Activated CD8-positive, alpha-beta memory T cell treated with anti-CD3 and anti-CD28 coated beads, Interleukin-2, amount 50 U/mL, for 1 hour (primary cell): ENCODE data around the gene TRIM39.
"Not testable (repeated sequence)": the region's sequence is repeated elsewhere in the genome, so short reads cannot be mapped to it uniquely, and the experiment has no call there.

ENCODE experiments used
- DNase-seq: peaks from one replicate; pipeline ENCODE4 v3.0.0-alpha.2; 2020; ENCODE audit errors: extremely low read depth

TRIM39 gene

DNA sequence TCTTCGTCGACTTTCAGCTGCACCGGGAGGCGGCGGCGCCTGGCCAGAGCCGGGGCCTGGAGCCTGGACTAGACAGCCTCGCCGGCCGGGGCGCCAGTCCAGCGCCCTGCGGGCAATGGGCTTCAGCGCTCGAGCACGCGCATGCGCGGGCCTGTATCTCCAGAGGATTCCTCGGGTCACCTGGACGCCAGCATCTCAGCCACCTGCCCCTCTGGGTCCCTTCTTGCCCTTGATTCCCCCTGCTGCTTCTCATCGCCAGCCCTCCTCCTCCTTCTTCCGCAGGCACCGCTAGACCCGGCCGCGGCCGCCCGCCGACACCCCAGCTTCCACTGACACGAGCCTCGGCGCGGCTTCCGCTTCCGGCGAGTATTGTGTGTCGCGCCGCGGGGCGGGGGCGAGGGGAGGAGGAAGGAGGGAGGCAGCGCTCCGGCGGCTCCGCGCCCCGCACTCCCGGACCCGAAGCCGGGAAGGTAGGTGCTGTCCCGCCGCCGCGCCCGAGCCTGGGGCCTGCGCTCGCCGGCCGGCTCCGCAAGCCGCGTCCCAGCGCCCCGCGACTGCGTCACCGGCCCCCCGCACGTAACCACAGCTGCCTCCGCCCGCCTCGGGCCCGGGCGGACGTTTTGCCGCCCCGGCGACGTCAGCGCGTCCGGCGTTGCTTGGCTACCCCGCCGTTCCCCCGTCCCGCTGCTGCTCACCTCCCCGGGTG is at the start of gene TRIM39:
Gene TRIM39 (plus strand): TSS at position 402 of the 706 bp plus-strand sequence. CDS start 2,391 bp downstream, outside the sequence.
- peak; percentile 57 for DNase-seq

DNA sequence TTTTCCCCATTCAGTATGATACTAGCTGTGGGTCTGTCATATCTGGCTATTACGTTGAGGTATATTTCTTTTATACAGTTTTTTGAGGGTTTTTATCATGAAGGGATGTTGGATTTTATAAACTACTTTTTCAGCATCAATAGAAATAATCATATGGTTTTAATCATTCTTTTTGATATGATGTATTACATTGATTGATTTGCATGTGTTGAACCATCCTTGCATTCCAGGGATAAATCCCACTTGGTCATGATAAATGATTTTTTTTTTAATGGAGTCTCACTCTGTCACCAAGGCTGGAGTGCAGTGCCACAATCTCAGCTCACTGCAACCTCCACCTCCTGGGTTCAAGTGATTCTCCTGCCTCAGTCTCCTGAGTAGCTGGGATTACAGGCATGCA is 45.7 kb upstream of the TRIM39 start:
- DNase-seq, result not testable (repeated sequence)

GRCh38 chr6:30282522-30282921 is 44.2 kb upstream of the TRIM39 start:
- DNase-seq, result no peak

- no peak for DNase-seq
Measured at GRCh38 chr6:30283761-30284160, 43.0 kb upstream of the TRIM39 start.

DNA sequence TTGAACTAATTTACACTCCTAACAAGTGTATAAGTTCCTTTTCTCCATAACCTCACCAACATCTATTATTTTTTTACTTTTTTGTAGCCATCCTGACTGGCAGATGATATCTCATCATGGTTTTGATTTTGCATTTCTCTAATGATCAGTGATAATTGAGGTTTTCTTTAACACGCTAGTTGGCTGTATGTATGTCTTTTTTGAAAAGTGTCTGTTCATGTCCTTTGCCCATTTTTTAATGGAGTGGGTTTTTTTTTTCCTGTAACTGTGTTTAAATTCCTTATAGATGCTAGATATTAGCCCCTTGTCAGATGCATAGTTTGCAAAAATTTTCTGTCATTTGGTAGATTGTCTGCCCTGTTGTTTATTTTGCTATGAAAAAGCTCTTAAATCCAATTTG is 39.6 kb upstream of the TRIM39 start:
- DNase-seq, result no peak

DNA sequence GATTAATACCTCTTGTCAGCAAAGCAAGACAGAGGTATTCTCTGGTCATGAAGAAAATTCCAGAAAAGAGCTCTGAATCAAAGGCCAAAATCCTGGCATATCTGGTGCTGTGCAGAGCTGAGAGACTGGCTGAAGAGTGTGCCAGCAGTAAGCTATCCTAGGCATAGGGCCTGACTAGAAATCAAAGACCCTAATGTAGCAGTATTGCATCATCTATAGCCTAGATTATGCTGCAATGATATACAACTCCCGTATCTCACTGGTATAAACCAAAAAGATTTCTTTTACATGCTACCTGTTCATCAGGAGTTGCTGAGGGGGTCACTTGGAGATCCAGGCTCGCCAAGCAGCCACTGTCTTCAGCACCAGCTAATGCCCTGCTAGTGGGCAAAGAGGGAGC is 30.9 kb upstream of the TRIM39 start:
- no peak for DNase-seq

DNA sequence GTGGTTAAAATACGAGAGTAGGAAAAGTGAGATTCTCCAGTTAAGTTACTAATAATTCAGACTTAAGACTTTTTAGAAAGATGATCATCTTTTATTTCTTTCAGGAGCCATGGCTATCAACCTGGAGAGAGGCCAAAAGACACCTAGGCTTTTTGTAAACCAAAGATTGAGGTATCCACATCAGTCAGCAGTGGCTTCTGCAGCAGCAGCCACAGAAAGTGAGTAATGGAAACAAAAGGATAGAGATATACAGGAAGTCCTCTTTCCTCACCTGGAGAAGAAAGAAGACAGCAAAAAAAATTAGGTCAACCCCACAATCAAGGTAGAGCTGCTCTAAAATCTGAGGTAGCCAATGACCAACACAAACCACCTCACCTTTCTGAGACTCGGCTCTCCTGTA is 22.7 kb upstream of the TRIM39 start:
- DNase-seq, result no peak

DNA sequence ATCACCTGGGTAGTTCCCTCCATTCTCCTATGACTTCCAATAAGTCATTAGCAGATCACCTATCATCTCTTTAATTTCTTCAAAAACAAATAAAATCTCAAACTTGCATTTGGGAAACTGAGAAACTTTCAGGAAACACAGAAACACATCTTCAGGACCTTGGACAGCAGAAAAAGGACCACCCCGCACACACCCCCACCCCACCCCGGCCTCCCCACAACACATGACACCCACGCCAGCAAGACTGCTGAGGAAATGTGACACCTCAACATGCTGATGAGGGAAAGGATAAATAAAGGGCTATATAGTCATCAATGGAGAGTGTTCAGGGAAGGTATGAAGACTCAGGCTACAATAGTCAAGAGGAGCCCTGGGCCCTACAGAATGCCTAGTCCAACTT is 15.6 kb upstream of the TRIM39 start:
- no peak for DNase-seq

GRCh38 chr6:30311671-30312070 is 15.1 kb upstream of the TRIM39 start:
- DNase-seq, result no peak

- DNase-seq, result no peak
Measured at GRCh38 chr6:30312266-30312665, 14.5 kb upstream of the TRIM39 start.

DNA sequence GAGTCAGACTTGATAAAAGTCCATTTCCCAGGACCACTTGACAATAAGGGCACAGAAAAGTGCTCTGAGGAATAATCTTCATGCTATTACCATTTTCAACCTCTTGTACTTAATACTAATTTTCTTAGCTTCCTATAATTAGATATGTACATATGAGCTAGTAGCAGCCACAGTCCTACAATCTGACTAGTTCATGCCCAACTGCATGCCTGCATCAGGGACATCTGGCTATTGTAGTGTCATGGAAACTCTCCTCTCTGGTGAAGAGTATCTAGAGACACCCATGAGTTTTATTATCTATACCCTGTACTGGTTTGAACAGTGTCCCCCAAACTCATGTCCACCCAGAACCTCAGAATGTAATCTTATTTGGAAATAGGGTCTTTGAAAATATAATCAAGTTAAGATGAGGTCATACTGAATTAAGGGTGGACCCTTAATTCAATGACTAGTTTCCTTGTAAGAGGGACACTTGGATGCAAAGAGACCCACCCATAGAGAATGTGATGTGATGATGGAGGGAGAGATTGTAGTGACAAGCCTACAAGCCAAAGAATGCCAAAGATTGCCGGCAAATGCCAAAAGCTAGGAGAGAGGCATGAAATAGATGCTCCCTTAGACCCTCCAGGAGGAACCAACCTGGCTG is 13.9 kb upstream of the TRIM39 start:
- DNase-seq, result no peak

DNA sequence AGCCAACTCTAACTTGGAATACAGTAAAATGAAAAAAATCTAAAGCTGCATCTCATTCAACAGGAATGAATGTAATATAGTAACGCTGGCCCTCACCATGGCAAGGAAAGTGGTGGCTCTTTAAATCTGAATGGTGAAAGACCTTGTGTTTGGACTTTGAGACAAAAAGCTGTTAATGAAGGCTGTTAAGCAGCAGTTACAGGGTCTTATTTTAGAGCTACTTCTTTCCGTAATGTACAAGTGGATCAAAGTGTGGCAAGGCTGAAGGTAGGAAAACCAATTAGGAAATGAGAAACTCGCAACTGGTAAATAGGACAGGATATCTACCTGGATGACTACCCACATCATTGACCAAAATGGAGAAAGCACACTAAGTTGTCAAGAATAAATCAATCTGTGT is 11.6 kb upstream of the TRIM39 start:
- DNase-seq, result no peak

- no peak for DNase-seq
Measured at GRCh38 chr6:30317913-30318589, 8.7 kb upstream of the TRIM39 start.

- DNase-seq, result no peak
Measured at GRCh38 chr6:30319146-30319835, 7.4 kb upstream of the TRIM39 start.

GRCh38 chr6:30321692-30322388 is 4.9 kb upstream of the TRIM39 start:
- DNase-seq, result no peak

- no peak for DNase-seq
Measured at GRCh38 chr6:30322527-30323501, 3.9 kb upstream of the TRIM39 start.

DNA sequence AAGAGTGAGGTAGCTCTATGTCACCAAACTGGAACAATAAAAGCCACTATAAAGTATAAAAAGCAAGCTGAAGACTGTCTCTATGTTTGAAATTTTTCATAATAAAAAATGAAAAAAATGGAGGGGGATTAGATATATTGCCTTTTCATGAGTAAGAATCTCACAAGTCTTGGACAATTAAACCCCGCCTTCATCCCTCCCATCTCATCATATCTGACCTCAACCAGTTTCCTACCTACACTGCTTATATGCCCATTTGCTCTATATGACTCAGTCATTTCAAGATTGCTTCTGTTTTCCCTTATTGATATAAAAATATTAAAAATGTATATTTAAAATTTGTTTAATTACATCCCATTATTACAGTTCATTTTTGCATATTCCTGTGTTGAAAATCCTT is 2.9 kb upstream of the TRIM39 start:
- no peak for DNase-seq

DNA sequence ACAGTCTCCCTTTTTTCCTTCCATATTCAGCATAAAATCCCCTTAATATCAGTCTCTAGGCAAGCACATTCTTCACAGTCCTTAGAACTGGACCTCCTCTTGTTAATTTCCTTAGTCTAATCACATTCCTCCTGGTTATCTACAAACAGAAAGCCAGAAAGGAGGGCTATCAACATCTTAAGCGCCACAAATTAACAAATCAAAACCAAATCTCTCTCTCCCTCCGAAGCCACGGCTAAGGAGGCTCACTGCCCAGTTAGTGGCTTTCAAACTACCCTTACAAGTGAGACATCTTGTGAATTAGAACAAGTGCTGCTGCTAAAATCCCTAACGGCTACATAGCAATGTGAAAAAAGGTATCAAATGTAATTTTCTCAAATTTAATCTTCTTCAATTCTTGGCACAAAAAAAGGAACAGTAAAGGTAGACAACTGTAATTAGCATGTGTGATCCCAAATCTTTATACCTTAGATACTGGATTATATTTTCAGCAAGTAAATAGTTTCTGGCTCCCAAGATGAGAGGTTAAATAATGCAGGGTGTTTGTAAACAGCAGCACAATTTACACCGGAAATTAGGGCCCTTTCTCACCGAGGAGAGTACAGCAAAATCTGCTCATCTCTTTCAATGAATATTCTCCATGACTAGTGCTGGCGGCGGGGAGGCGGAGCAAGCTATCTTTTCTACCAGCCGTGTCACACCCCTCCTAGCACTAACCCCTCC is 1.4 kb upstream of the TRIM39 start:
- peak; percentile 79 for DNase-seq

DNA sequence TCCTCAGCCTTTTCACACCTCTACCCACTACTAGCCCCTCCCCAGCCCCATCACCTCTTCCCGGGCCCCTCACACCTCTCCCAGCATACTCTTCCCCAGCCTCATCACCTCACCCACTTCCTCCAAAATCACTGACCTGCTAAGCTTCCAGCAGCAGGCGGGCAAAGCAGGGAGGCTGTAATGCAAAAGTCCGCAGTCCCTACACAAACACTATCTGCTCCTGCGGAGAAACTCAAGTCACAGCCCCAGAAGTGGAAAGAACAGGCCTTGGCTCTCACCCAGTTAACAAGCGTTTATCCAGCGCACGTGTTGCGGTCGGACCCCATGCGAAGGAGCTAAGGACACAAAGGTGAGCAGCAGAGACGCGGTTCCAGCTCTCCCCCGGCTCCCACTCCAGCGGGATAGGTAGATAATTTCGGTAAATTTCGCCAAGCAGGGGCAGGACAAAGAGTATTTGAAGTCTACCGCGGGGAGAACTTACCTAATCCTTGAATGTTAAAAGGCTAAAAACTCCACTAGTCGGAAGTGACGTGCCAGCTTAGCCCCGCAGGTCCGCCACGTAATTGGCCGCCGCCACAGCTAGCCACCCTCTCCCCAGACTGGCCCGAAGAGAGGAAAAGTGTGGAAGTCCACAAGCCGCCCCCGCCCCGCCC is 728 bp upstream of the TRIM39 start:
- peak; percentile 49 for DNase-seq
